Fibroblast of skin of left biceps (primary cell): ENCODE data around the gene DDX3Y.

Experiments
- DNase-seq, 2 experiments: peaks; one replicate each; pipeline ENCODE4 v3.0.0-alpha.2; 2013; ENCODE audit warnings: low read depth in 2 of 2

DDX3Y gene

GRCh38 chrY:12904618-12905516 is at the start of gene DDX3Y:
TSS of gene DDX3Y (plus strand) at chrY:12904868. CDS start at chrY:12904937, 69 bp downstream.
- DNase-seq, result peak; percentile 84 to 86

- peak in 1 of 2 experiments; percentile 1 for DNase-seq
These were observed 48.8 kb upstream of the DDX3Y start for GRCh38 chrY:12855791-12856275.

- no peak for DNase-seq
These were observed 36.7 kb upstream of the DDX3Y start for GRCh38 chrY:12867960-12868359.

- no peak for DNase-seq
These were observed 7.7 kb upstream of the DDX3Y start for GRCh38 chrY:12896973-12897372.

- no peak for DNase-seq
These were observed 6.1 kb upstream of the DDX3Y start for GRCh38 chrY:12898604-12899003.

GRCh38 chrY:12905517-12905872 is 827 bp downstream of the DDX3Y start:
- DNase-seq, result peak; percentile 28 to 34

GRCh38 chrY:12905895-12906294 is 1.2 kb downstream of the DDX3Y start:
- no peak for DNase-seq

- DNase-seq, result no peak
These were observed 8.9 kb downstream of the DDX3Y start for GRCh38 chrY:12913541-12913940.

GRCh38 chrY:12928043-12928442 is 23.4 kb downstream of the DDX3Y start:
- peak; percentile 21 to 38 for DNase-seq

GRCh38 chrY:12941725-12942687 is 37.3 kb downstream of the DDX3Y start:
- no peak for DNase-seq
